Fibroblast of the aortic adventitia (primary cell): ENCODE data around the gene IQCM. TPM values are rescaled to one million over a fixed set of nuclear protein-coding genes. Genes with fewer than 3 reads are reported as not detected.

Source experiments
- DNase-seq: peaks from one replicate; pipeline ENCODE4 v3.0.0-alpha.2; 2010; ENCODE audit warnings: low read depth
- H3K4me3 ChIP-seq: 2 replicates; pipeline ENCODE4 v1.5.1; 2011; ENCODE audit warnings: low read depth, mild to moderate bottlenecking, control low read depth, low read length, moderate library complexity
- total RNA-seq: library from RNA; depleted of rRNA; stranded (reverse); fragments of >200 nt; gene quantifications from 2 replicates; pipeline ENCODE4 v1.2.3, GENCODE V29; 2012; ENCODE audit warnings: low replicate concordance
- TF ChIP-seq, protein P1 (sequence below): IDR thresholded peaks from 2 replicates; pipeline ENCODE4 v1.5.1; 2011; ENCODE audit warnings: mild to moderate bottlenecking, low read length, control low read depth, inconsistent platforms; ENCODE audit not compliant: insufficient read depth

Gene IQCM
- total RNA-seq, 1 donor: 0.27 TPM

GRCh38 chr4:149831656-149832208, 16.1 kb upstream of the IQCM start:
- no peak overlapping the region for H3K4me3 ChIP-seq
- TF ChIP-seq, protein P1, sequence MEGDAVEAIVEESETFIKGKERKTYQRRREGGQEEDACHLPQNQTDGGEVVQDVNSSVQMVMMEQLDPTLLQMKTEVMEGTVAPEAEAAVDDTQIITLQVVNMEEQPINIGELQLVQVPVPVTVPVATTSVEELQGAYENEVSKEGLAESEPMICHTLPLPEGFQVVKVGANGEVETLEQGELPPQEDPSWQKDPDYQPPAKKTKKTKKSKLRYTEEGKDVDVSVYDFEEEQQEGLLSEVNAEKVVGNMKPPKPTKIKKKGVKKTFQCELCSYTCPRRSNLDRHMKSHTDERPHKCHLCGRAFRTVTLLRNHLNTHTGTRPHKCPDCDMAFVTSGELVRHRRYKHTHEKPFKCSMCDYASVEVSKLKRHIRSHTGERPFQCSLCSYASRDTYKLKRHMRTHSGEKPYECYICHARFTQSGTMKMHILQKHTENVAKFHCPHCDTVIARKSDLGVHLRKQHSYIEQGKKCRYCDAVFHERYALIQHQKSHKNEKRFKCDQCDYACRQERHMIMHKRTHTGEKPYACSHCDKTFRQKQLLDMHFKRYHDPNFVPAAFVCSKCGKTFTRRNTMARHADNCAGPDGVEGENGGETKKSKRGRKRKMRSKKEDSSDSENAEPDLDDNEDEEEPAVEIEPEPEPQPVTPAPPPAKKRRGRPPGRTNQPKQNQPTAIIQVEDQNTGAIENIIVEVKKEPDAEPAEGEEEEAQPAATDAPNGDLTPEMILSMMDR: no peak
- DNase-seq: no peak

DNA sequence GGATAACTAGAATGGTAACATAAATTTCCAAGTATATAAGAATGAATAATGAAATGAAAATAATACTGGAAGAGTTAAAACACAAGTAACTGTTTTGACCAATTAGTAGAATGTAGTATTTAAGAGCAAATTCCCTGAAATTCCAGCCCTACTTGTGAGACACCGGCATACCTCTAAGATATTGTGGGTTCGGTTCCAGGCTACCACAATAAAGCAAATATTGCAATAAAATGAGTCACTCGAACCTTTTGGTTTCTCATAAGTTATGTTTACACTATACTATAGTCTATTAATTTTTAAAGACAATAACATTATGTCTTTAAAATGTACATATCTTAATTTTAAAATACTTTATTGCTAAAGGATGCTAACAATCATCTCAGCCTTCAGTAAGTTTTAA, 15.2 kb upstream of the IQCM start:
- DNase-seq: no peak
- no peak overlapping the region for H3K4me3 ChIP-seq
- TF ChIP-seq, protein P1: no peak

GRCh38 chr4:149825336-149825735, 9.7 kb upstream of the IQCM start:
- TF ChIP-seq, protein P1: no peak
- no peak overlapping the region for H3K4me3 ChIP-seq
- DNase-seq: no peak

- TF ChIP-seq, protein P1: no peak
- peak; percentile 78 for DNase-seq
- no peak overlapping the region for H3K4me3 ChIP-seq
Observed at GRCh38 chr4:149823769-149824221, 8.2 kb upstream of the IQCM start.

DNA sequence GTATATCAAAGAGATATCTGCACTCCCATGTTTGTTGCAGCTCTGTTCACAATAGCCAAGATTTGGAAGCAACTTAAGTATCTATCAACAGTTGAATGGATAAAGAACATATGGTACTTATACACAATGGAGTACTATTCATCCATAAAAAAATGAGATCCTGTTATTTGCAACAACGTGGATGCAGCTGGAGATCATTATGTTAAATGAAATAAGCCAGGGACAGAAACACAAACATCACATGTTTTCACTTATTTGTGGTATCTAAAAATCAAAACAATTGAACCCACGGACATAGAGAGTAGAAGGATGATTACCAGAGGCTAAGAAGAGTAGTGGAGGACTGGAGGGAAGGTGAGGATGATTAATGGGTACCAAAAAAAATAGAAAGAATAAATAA, 14.2 kb downstream of the IQCM start:
- no peak overlapping the region for H3K4me3 ChIP-seq
- TF ChIP-seq, protein P1: no peak
- DNase-seq: no peak

DNA sequence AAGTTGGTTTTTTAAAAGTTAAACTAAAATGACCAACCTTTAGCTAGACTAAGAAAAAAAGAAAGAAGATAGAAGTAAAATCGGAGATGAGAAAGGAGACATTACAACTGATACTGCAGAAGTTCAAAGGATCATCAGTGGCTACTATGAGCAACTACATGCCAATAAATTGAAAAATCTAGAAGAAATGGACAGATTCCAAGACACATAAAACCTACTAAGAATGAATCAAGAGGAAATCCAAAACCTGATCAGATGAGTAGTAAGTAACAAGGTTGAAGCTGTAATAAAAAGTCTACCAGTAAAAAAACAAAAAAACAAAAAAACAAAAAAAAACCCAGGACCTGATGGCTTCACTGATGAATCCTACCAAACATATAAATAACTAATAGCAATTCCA, 16.1 kb downstream of the IQCM start:
- TF ChIP-seq, protein P1: no peak
- no peak for DNase-seq
- no peak overlapping the region for H3K4me3 ChIP-seq

DNA sequence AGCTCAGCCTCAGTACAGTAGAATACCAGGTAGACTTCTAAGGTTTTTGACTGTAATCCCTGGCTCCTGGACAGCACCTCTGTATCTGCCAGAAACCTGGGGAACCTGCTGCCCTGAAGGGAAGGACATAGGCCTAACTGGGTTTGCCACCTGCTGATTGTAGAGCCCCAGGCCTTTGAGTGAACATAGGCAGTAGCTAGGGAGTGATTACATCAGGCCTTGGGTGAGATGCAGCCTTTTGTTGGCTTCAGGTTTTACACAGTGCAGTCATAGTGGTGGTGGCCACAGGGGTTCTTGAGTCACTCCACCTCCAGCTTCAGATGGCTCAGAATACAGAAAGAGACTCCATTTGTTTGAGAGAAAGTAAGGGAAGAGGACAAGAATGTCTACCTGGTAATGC, 19.3 kb downstream of the IQCM start:
- H3K4me3 ChIP-seq: no peak overlapping the region
- TF ChIP-seq, protein P1: no peak
- DNase-seq: no peak
